RWPE2 (cell line): ENCODE results near the gene HS3ST3A1.

ENCODE experiments used
- ATAC-seq: fragments of 200-7000 bp; cut with Tn5 transposase; 3 replicates; pipeline ENCODE4 v1.9.1; 2021; ENCODE audit warnings: low read depth
- DNase-seq: peaks from one replicate; pipeline ENCODE4 v3.0.0-alpha.2; 2020; ENCODE audit warnings: low spot score
- H3K27ac ChIP-seq: fragments of 450-650 bp; 2 replicates; pipeline ENCODE4 v1.5.1; 2017; ENCODE audit warnings: mild to moderate bottlenecking; ENCODE audit not compliant: poor library complexity, severe bottlenecking
- H3K27me3 ChIP-seq: fragments of 250-450 bp; sonication (Bioruptor Pico); 2 replicates; pipeline ENCODE4 v1.5.1; 2021; ENCODE audit warnings: mild to moderate bottlenecking, moderate library complexity; ENCODE audit not compliant: insufficient read depth, poor library complexity, severe bottlenecking
- H3K36me3 ChIP-seq: fragments of 250-450 bp; sonication (Bioruptor Pico); 2 replicates; pipeline ENCODE4 v1.5.1; 2020; ENCODE audit warnings: low read depth, mild to moderate bottlenecking, moderate library complexity
- H3K4me1 ChIP-seq: fragments of 250-450 bp; sonication (Bioruptor Pico); 2 replicates; pipeline ENCODE4 v1.5.1; 2021; ENCODE audit warnings: mild to moderate bottlenecking, moderate library complexity; ENCODE audit not compliant: insufficient read depth, poor library complexity, severe bottlenecking
- H3K4me3 ChIP-seq: fragments of 250-450 bp; sonication (Bioruptor Pico); 2 replicates; pipeline ENCODE4 v1.5.1; 2021; ENCODE audit warnings: mild to moderate bottlenecking, moderate library complexity; ENCODE audit not compliant: severe bottlenecking
- H3K9me3 ChIP-seq: fragments of 250-450 bp; sonication (Bioruptor Pico); 2 replicates; pipeline ENCODE4 v1.5.1; 2021; ENCODE audit warnings: mild to moderate bottlenecking, moderate library complexity; ENCODE audit not compliant: severe bottlenecking
- TF ChIP-seq, protein P1 (sequence below): fragments of 450-650 bp; IDR thresholded peaks from one replicate; pipeline ENCODE4 v1.5.1; 2017; ENCODE audit warnings: mild to moderate bottlenecking, moderate library complexity; ENCODE audit not compliant: poor library complexity, severe bottlenecking

The HS3ST3A1 gene

DNA sequence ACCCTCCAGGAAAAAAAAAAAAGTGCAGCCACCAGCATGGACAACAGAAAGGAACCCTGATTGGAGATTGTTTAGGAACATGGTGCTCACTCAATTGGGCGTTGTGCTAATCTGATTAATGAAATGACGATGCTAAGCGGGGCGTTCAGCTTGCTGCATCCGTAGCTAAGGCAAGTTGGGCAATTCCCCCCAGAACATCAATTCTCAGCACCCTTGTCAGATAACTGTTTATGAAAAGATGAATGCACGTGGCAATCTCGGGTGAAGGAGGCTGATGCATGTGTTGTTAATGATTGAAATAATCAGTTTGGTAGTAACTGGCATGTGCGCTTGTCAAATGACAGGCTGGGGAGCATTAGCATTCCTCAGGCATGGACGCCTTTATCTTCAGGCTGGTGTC lies 57.0 kb downstream of the HS3ST3A1 start:
- DNase-seq (no peak), ATAC-seq (no peak)
- H3K9me3 ChIP-seq = no peaks in the 10 kb centered on the region
- H3K27me3 ChIP-seq = no peaks in the 10 kb centered on the region
- peaks cover 8% of the 10 kb centered on the region for H3K36me3 ChIP-seq
- no peak overlapping the region for H3K4me3 ChIP-seq
- TF ChIP-seq, protein P1, sequence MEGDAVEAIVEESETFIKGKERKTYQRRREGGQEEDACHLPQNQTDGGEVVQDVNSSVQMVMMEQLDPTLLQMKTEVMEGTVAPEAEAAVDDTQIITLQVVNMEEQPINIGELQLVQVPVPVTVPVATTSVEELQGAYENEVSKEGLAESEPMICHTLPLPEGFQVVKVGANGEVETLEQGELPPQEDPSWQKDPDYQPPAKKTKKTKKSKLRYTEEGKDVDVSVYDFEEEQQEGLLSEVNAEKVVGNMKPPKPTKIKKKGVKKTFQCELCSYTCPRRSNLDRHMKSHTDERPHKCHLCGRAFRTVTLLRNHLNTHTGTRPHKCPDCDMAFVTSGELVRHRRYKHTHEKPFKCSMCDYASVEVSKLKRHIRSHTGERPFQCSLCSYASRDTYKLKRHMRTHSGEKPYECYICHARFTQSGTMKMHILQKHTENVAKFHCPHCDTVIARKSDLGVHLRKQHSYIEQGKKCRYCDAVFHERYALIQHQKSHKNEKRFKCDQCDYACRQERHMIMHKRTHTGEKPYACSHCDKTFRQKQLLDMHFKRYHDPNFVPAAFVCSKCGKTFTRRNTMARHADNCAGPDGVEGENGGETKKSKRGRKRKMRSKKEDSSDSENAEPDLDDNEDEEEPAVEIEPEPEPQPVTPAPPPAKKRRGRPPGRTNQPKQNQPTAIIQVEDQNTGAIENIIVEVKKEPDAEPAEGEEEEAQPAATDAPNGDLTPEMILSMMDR = no peak
- H3K4me1 ChIP-seq = peaks cover 33% of the 10 kb centered on the region
- peak overlapping the region; percentile 93 for H3K27ac ChIP-seq

DNA sequence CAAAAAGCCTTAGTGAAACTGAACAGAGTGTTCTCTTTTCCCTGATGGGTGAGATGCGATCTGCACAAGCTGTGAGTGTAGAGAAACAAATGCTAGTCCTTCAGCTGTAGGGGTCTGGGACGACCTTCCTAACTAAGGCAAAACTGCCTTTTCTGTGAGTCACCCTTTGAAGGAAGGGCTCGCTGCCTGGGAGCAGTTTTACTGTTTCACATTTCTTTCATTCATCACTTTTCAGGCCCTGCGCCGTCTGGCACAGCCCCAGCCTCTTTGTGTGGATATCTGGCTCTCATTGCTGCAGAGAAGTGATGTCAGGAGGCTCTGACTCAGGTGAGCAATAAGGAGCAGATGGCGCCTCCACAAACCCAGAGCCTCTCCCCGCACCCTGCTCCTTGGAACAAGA lies 57.4 kb downstream of the HS3ST3A1 start:
- peak overlapping the region; percentile 93 for H3K27ac ChIP-seq
- no peaks in the 10 kb centered on the region for H3K27me3 ChIP-seq
- DNase-seq (peak; percentile 83), ATAC-seq (peak; percentile 76)
- peaks cover 4% of the 10 kb centered on the region; the same call in 1 of the 2 replicates for H3K36me3 ChIP-seq
- peaks cover 33% of the 10 kb centered on the region for H3K4me1 ChIP-seq
- H3K4me3 ChIP-seq = no peak overlapping the region
- TF ChIP-seq, protein P1 = no peak
- no peaks in the 10 kb centered on the region for H3K9me3 ChIP-seq

DNA sequence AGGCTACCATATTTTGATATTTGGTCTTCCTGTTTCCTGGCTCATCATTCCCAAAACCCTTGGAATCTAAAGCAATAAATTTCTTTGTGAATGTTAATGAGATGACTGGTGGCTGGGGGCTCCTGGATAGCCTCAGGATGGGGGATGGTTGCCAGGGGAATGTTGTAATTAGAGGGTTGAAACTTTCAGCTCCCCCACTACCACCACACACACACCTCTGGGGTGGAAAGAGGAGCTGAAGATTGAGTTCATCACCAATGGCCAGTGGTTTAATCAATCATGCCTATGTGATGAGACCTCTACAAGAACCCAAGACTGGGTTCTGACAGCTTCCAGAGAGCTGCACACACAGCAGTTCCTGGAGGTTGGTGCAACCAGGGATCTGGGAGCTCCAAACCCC lies 59.1 kb downstream of the HS3ST3A1 start:
- DNase-seq (no peak), ATAC-seq (no peak)
- peaks cover 3% of the 10 kb centered on the region for H3K9me3 ChIP-seq
- no peak overlapping the region for H3K4me3 ChIP-seq
- H3K27ac ChIP-seq = peak overlapping the region; percentile 93
- H3K36me3 ChIP-seq = no peaks in the 10 kb centered on the region
- H3K4me1 ChIP-seq = peaks cover 33% of the 10 kb centered on the region
- TF ChIP-seq, protein P1 = no peak
- H3K27me3 ChIP-seq = no peaks in the 10 kb centered on the region

DNA sequence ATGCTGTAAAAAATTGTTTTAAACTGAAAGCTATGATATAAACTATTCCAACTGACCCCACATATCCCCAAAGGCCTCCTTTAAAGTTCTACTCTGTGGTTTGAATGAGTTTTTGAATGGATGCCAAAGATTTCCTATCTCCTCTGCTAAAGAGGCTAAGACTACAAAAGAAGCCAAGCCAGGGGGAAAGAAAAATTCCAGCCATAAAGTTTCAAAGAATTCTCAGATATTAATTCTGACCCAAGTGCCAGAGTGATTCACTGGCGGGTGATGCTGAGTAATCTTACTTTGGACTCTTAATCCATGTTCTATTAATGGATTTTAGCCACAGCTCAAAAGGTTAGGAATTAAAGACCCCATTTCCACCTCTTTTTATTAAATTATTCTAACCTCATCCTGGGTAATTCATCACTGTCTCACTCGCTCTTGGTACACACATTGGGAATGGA lies 60.7 kb downstream of the HS3ST3A1 start:
- Histone ChIP-seq H3K27ac (peak overlapping the region; percentile 93), H3K9me3 (peaks cover 3% of the 10 kb centered on the region), H3K4me1 (peaks cover 33% of the 10 kb centered on the region), H3K4me3 (no peak overlapping the region), H3K36me3 (no peaks in the 10 kb centered on the region), H3K27me3 (no peaks in the 10 kb centered on the region)
- TF ChIP-seq, protein P1 = no peak
- DNase-seq (no peak), ATAC-seq (peak; percentile 81)

DNA sequence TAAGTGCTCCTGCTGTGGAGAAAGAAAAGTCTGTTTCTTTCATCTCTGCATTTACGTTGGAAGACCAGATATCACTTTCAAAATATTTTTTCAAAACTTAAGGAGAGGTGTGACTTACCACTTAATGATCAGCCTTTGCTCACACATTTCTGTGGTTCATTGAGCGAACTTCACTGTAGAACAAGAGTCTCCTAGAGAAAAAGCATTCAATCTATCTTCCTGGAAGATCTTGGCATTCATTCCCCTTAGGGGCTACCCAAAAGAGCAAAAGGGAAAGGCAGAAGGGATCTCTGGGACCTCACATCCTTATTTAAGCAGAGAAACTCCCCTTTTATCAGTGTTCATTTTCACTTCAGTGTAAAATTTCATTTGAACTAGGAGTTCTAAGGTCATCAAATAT lies 61.2 kb downstream of the HS3ST3A1 start:
- DNase-seq = no peak
- no peak overlapping the region for H3K4me3 ChIP-seq
- TF ChIP-seq, protein P1 = no peak
- peaks cover 3% of the 10 kb centered on the region for H3K9me3 ChIP-seq
- no peaks in the 10 kb centered on the region for H3K36me3 ChIP-seq
- no peaks in the 10 kb centered on the region for H3K27me3 ChIP-seq
- peak overlapping the region; percentile 93 for H3K27ac ChIP-seq
- H3K4me1 ChIP-seq = peaks cover 33% of the 10 kb centered on the region
- ATAC-seq = no peak
